HCT116 (cell line): ENCODE measurements around the gene AFTPH. TPM values are rescaled to one million over a fixed set of nuclear protein-coding genes. Genes with fewer than 3 reads are reported as not detected.

Experiments
- ATAC-seq: fragments of 200-7000 bp; cut with Tn5 transposase; 2 replicates; pipeline ENCODE4 v1.9.1; 2020; ENCODE audit warnings: mild to moderate bottlenecking, moderate library complexity
- BruUV-seq: library from RNA; stranded (reverse); fragments of 400-500 nt; replicated peaks from 2 replicates; lab custom pipeline; 2021; lab: Mats Ljungman, UMichigan
- CTCF ChIA-PET: fragments of 300-600 bp; sonication (Branson Sonifier 250); formaldehyde crosslinking; loops from one replicate; lab custom pipeline; 2021; ENCODE audit warnings: antibody characterized with exemption; lab: Charles Lee
- POLR2A ChIA-PET: fragments of 300-600, 350-600 bp; sonication (Branson Sonifier 250); formaldehyde crosslinking; loops from one replicate; lab custom pipeline; 2021; ENCODE audit warnings: antibody characterized with exemption; lab: Charles Lee
- RAD21 ChIA-PET, 2 experiments: fragments of 300-600 bp; sonication (Branson Sonifier 250); formaldehyde crosslinking; loops; one replicate each; lab custom pipeline; 2023; ENCODE audit warnings: low total read pairs in 2 of 2; ENCODE audit not compliant: uncharacterized antibody in 2 of 2, unreplicated experiment in 2 of 2, low non-redundant PET in 1 of 2; lab: Charles Lee
- DNase-seq: peaks from one replicate; pipeline ENCODE4 v3.0.0-alpha.2; 2010; ENCODE audit warnings: low read depth, low spot score
- H2AFZ ChIP-seq: fragments of 200-600 bp; shearing (Covaris generic), sonication (generic); 2 replicates; pipeline ENCODE4 v1.6.1; 2017; ENCODE audit warnings: low read depth, mixed run types, mixed read lengths, antibody characterized with exemption, low read length; ENCODE audit not compliant: poor library complexity, severe bottlenecking
- H3K27ac ChIP-seq: 2 replicates; pipeline ENCODE4 v1.5.1; 2012; ENCODE audit warnings: low read depth, low read length
- H3K27me3 ChIP-seq: fragments of 200-600 bp; sonication (generic); 2 replicates; pipeline ENCODE4 v1.6.1; 2016; ENCODE audit warnings: mixed run types, low read length, mixed read lengths; ENCODE audit not compliant: insufficient read depth
- H3K36me3 ChIP-seq, 2 experiments: fragments of 200-500 bp in 1 of 2; fragments of 200-600 bp in 1 of 2; sonication (Bioruptor generic) in 1 of 2; sonication (generic) in 1 of 2; 2 replicates each; pipeline versions ENCODE4 v1.5.1 to v1.6.1; 2014 to 2016; ENCODE audit warnings: low read length in 2 of 2, inconsistent platforms in 1 of 2, mixed read lengths in 1 of 2, mixed run types in 1 of 2; ENCODE audit not compliant: insufficient read depth in 2 of 2, control insufficient read depth in 1 of 2
- H3K4me1 ChIP-seq, 2 experiments: fragments of 200-600 bp in 1 of 2; sonication (generic) in 1 of 2; 2 replicates each; pipeline versions ENCODE4 v1.5.1 to v1.6.1; 2012 to 2017; ENCODE audit warnings: low read length in 2 of 2, inconsistent platforms in 1 of 2, mild to moderate bottlenecking in 1 of 2, mixed read lengths in 1 of 2, mixed run types in 1 of 2, moderate library complexity in 1 of 2; ENCODE audit not compliant: insufficient read depth in 2 of 2, control insufficient read depth in 1 of 2
- H3K4me2 ChIP-seq: fragments of 200-600 bp; sonication (generic); 2 replicates; pipeline ENCODE4 v1.6.1; 2017; ENCODE audit warnings: mixed run types, low read length, mixed read lengths
- H3K4me3 ChIP-seq, 2 experiments: fragments of 200-600 bp in 1 of 2; sonication (generic) in 1 of 2; replicated peaks in 1 of 2; 2 replicates each; pipeline ENCODE4 v1.5.1; 2011 to 2016; ENCODE audit warnings: low read length in 2 of 2, control low read depth in 1 of 2, low read depth in 1 of 2, mild to moderate bottlenecking in 1 of 2, mixed read lengths in 1 of 2, mixed run types in 1 of 2
- H3K79me2 ChIP-seq: fragments of 200-600 bp; sonication (generic); 2 replicates; pipeline ENCODE4 v1.6.1; 2017; ENCODE audit warnings: mild to moderate bottlenecking, mixed run types, low read length, moderate library complexity, mixed read lengths; ENCODE audit not compliant: insufficient read depth
- H3K9ac ChIP-seq: fragments of 200-600 bp; sonication (generic); 2 replicates; pipeline ENCODE4 v1.6.1; 2016; ENCODE audit warnings: low read length, mixed read lengths
- H3K9me2 ChIP-seq: fragments of 200-600 bp; sonication (generic), shearing (Covaris generic); 2 replicates; pipeline ENCODE4 v1.6.1; 2017; ENCODE audit warnings: mixed run types, mild to moderate bottlenecking, moderate library complexity; ENCODE audit not compliant: insufficient read depth
- H3K9me3 ChIP-seq, 2 experiments: fragments of 200-500 bp in 1 of 2; fragments of 200-600 bp in 1 of 2; sonication (Bioruptor generic) in 1 of 2; sonication (generic) in 1 of 2; 2 replicates each; pipeline ENCODE4 v1.6.1; 2014 to 2017; ENCODE audit warnings: low read length in 2 of 2, mixed read lengths in 2 of 2, inconsistent platforms in 1 of 2, low read depth in 1 of 2, mild to moderate bottlenecking in 1 of 2, mixed run types in 1 of 2, moderate library complexity in 1 of 2; ENCODE audit not compliant: control insufficient read depth in 1 of 2, insufficient read depth in 1 of 2
- H4K20me1 ChIP-seq: fragments of 200-600 bp; sonication (generic), shearing (Covaris generic); 2 replicates; pipeline ENCODE4 v1.6.1; 2017; ENCODE audit warnings: mixed run types, mild to moderate bottlenecking, moderate library complexity; ENCODE audit not compliant: insufficient read depth
- ATF3 ChIP-seq: IDR thresholded peaks from 2 replicates; pipeline ENCODE4 v1.6.1; 2012
- CBX3 ChIP-seq: IDR thresholded peaks from 2 replicates; pipeline ENCODE4 v1.6.1; 2012; ENCODE audit warnings: low read depth
- CTCF ChIP-seq, 3 experiments: fragments of 200-600 bp in 1 of 3; sonication (generic) in 1 of 3; IDR thresholded peaks in 2 of 3; conservative IDR thresholded peaks in 1 of 3; 2 replicates each; pipeline ENCODE4 v1.5.1; 2012 to 2017; ENCODE audit warnings: low read depth in 2 of 3, low read length in 2 of 3, antibody characterized with exemption in 1 of 3, borderline replicate concordance in 1 of 3, control low read depth in 1 of 3, mild to moderate bottlenecking in 1 of 3, mixed read lengths in 1 of 3, mixed run types in 1 of 3, moderate library complexity in 1 of 3; ENCODE audit not compliant: insufficient read depth in 1 of 3
- EGR1 ChIP-seq: IDR thresholded peaks from 2 replicates; pipeline ENCODE4 v1.6.1; 2012; ENCODE audit warnings: low read depth
- EZH2phosphoT487 ChIP-seq: fragments of 200-600 bp; IDR thresholded peaks from 2 replicates; pipeline ENCODE4 v1.6.1; 2018; ENCODE audit warnings: antibody characterized with exemption, borderline replicate concordance
- FOSL1 ChIP-seq: IDR thresholded peaks from 2 replicates; pipeline ENCODE4 v1.6.1; 2012; ENCODE audit warnings: low read depth
- POLR2AphosphoS5 ChIP-seq: IDR thresholded peaks from 2 replicates; pipeline ENCODE4 v1.6.1; 2011; ENCODE audit warnings: mild to moderate bottlenecking, low read depth, low read length, moderate library complexity
- RAD21 ChIP-seq: IDR thresholded peaks from 2 replicates; pipeline ENCODE4 v1.6.1; 2012; ENCODE audit warnings: low read depth, mild to moderate bottlenecking
- SP1 ChIP-seq: IDR thresholded peaks from 2 replicates; pipeline ENCODE4 v1.6.1; 2012; ENCODE audit warnings: low read depth
- TCF7L2 ChIP-seq: IDR thresholded peaks from 2 replicates; pipeline ENCODE4 v1.7.0; 2011; ENCODE audit warnings: borderline replicate concordance, inconsistent platforms; ENCODE audit not compliant: insufficient read depth, insufficient read length; ENCODE audit errors: extremely low read depth
- intact Hi-C: fragments of 100-400 bp; cut with micrococcal nuclease; formaldehyde crosslinking; loops from 2 replicates; pipeline ENCODE4 v1.10.0; 2022
- total RNA-seq: library from RNA; stranded (reverse); gene quantifications from one replicate; pipeline ENCODE4 v1.2.1, GENCODE V29; 2021; ENCODE audit not compliant: unreplicated experiment

Gene AFTPH
- total RNA-seq, 1 experiment from 2014 or later: 23.6 TPM

- Histone ChIP-seq H3K27me3 (no peaks in the 10 kb centered on the region), H3K9me2 (no peaks in the 10 kb centered on the region), H2AFZ (peak overlapping the region; percentile 96), H3K4me2 (peak overlapping the region; percentile 94), H3K9me3 (no peaks in the 10 kb centered on the region), H3K79me2 (peaks cover 35% of the 10 kb centered on the region), H3K4me3 (peak overlapping the region; percentile 70 to 91), H3K4me1 (peaks cover 6 to 20% of the 10 kb centered on the region in 2 experiments; a peak in 3 of 4 replicates), H4K20me1 (peaks cover 6% of the 10 kb centered on the region; the same call in 1 of the 2 replicates), H3K27ac (no peak overlapping the region), H3K36me3 (no peaks in the 10 kb centered on the region), H3K9ac (peak overlapping the region; percentile 79)
- no peak for ATAC-seq
- ChIA-PET POLR2A (interaction anchor here (0.6 to 1.2 kb wide), 6 partner anchors 70 to 510 kb away, joined by 3 to 6 read pairs (median 4); no protein-coding TSS in a partner anchor), CTCF (interaction anchor here (0.6 to 2.3 kb wide), 31 partner anchors 8 to 390 kb away, joined by 3 to 25 read pairs (median 4); no protein-coding TSS in a partner anchor), RAD21 (interaction anchor here in 1 of 2 experiments (0.9 kb wide), 1 partner anchor 173 kb away, joined by 3 read pairs; no protein-coding TSS in a partner anchor)
- TF ChIP-seq EZH2phosphoT487: no peak
- TF ChIP-seq CBX3: peak; percentile 31; the same call in 1 of the 2 replicates
- peak; percentile 28; the same call in 1 of the 2 replicates for TF ChIP-seq SP1
- TF ChIP-seq TCF7L2: no peak
- peak; percentile 81 for TF ChIP-seq RAD21
- TF ChIP-seq EGR1: no peak
- TF ChIP-seq CTCF (IDR thresholded peaks at IDR 0.05 in 2 of 3, conservative IDR thresholded peaks at IDR 0.05 in 1 of 3; ENCODE audit: borderline replicate concordance in 1 of 3, insufficient read depth in 1 of 3, low read depth in 2 of 3, low read length in 2 of 3): peak; percentile 79 to 87 (median 79)
- peak; percentile 19; the same call in 1 of the 2 replicates for TF ChIP-seq FOSL1
- no peak for TF ChIP-seq ATF3
- TF ChIP-seq POLR2AphosphoS5: 0 out of 2 replicates have a peak, but pooled peaks have one; percentile 13
- DNase-seq: peak; percentile 84
- intact Hi-C loops: loop anchor here (1.0 to 5.0 kb wide), 5 partner anchors 119 to 390 kb away; no protein-coding TSS in a partner anchor
- no TSS peak for BruUV-seq
Measured at GRCh38 chr2:64522843-64523428, 1.2 kb upstream of the AFTPH start.
